Caco-2 (cell line): Measurements from ENCODE around the gene FIBCD1. TPM values are rescaled to one million over a fixed set of nuclear protein-coding genes. Genes with fewer than 3 reads are reported as not detected.

Source experiments
- BruUV-seq: library from RNA; stranded (reverse); fragments of 400-500 nt; replicated peaks from 2 replicates; lab custom pipeline; 2021; lab: Mats Ljungman, UMichigan
- CTCF ChIA-PET: fragments of 300-600 bp; sonication (Branson Sonifier 250); formaldehyde crosslinking; loops from one replicate; lab custom pipeline; 2022; ENCODE audit warnings: antibody characterized with exemption; lab: Charles Lee
- POLR2A ChIA-PET: fragments of 300-600 bp; sonication (Branson Sonifier 250); formaldehyde crosslinking; loops from one replicate; lab custom pipeline; 2022; ENCODE audit warnings: antibody characterized with exemption; lab: Charles Lee
- DNase-seq, 2 experiments: peaks; one replicate each; pipeline versions ENCODE4 v3.0.0 to v3.0.0-alpha.2; 2020 to 2022
- H3K27me3 ChIP-seq: replicated peaks from 2 replicates; pipeline ENCODE4 v1.6.0; 2011; ENCODE audit warnings: low read length; ENCODE audit not compliant: control insufficient read depth, insufficient read depth
- H3K36me3 ChIP-seq: 2 replicates; pipeline ENCODE4 v1.5.1; 2011; ENCODE audit warnings: low read length; ENCODE audit not compliant: control insufficient read depth, insufficient read depth
- H3K4me1 ChIP-seq: fragments of 250-450 bp; sonication (Bioruptor Pico); 2 replicates; pipeline ENCODE4 v1.5.1; 2020; ENCODE audit warnings: mild to moderate bottlenecking
- H3K4me3 ChIP-seq: 2 replicates; pipeline ENCODE4 v1.5.1; 2011; ENCODE audit warnings: low read depth, mild to moderate bottlenecking, control low read depth, low read length
- H3K9me3 ChIP-seq: fragments of 250-450 bp; sonication (Bioruptor Pico); 2 replicates; pipeline ENCODE4 v1.5.1; 2020; ENCODE audit warnings: mild to moderate bottlenecking, moderate library complexity
- H3K27ac Mint-ChIP-seq: one replicate; pipeline ENCODE4 v1.8.0; 2022; ENCODE audit warnings: mixed read lengths; ENCODE audit not compliant: unreplicated experiment
- H3K27me3 Mint-ChIP-seq: one replicate; pipeline ENCODE4 v1.8.0; 2022; ENCODE audit warnings: mixed read lengths; ENCODE audit not compliant: insufficient read depth, unreplicated experiment
- H3K36me3 Mint-ChIP-seq: one replicate; pipeline ENCODE4 v1.8.0; 2022; ENCODE audit warnings: mild to moderate bottlenecking, mixed read lengths; ENCODE audit not compliant: insufficient read depth, unreplicated experiment
- H3K4me1 Mint-ChIP-seq: one replicate; pipeline ENCODE4 v1.8.0; 2022; ENCODE audit warnings: low read depth, mixed read lengths; ENCODE audit not compliant: unreplicated experiment
- H3K4me3 Mint-ChIP-seq: one replicate; pipeline ENCODE4 v1.8.0; 2022; ENCODE audit warnings: mild to moderate bottlenecking, moderate library complexity, mixed read lengths; ENCODE audit not compliant: unreplicated experiment
- H3K9me3 Mint-ChIP-seq: one replicate; pipeline ENCODE4 v1.8.0; 2022; ENCODE audit warnings: mixed read lengths; ENCODE audit not compliant: unreplicated experiment
- CTCF ChIP-seq, 2 experiments: fragments of 200-600 bp in 1 of 2; IDR thresholded peaks; 1 replicate in 1 of 2; 2 replicates in 1 of 2; pipeline versions ENCODE4 v1.5.1 to v1.8.0; 2011 to 2022; ENCODE audit warnings: antibody characterized with exemption in 1 of 2, control low read depth in 1 of 2, inconsistent platforms in 1 of 2, low read depth in 1 of 2, low read length in 1 of 2, mild to moderate bottlenecking in 1 of 2, moderate library complexity in 1 of 2; ENCODE audit not compliant: insufficient read depth in 1 of 2, severe bottlenecking in 1 of 2, unreplicated experiment in 1 of 2
- intact Hi-C: fragments of 100-400 bp; cut with micrococcal nuclease; formaldehyde crosslinking; loops from one replicate; pipeline ENCODE4 v1.10.0; 2022; ENCODE audit not compliant: unreplicated experiment
- total RNA-seq: library from RNA; stranded (reverse); gene quantifications from 2 replicates; pipeline ENCODE4 v1.2.3, GENCODE V29; 2022

The FIBCD1 gene
- total RNA-seq, 1 experiment from 2014 or later = not detected

GRCh38 chr9:130915096-130915447 lies 24.0 kb downstream of the FIBCD1 start:
- CTCF ChIA-PET = no interaction called here
- no peak overlapping the region for H3K4me3 ChIP-seq
- no peaks in the 10 kb centered on the region for H3K36me3 Mint-ChIP-seq
- H3K27me3 ChIP-seq = no peaks in the 10 kb centered on the region
- H3K4me1 ChIP-seq = no peaks in the 10 kb centered on the region
- no peak for DNase-seq
- no peaks in the 10 kb centered on the region for H3K9me3 ChIP-seq
- POLR2A ChIA-PET = no interaction called here
- no peak overlapping the region for H3K27ac Mint-ChIP-seq
- no peak overlapping the region for H3K4me3 Mint-ChIP-seq
- H3K36me3 ChIP-seq = no peaks in the 10 kb centered on the region
- intact Hi-C loops = no loop called here
- H3K27me3 Mint-ChIP-seq = peaks cover 8% of the 10 kb centered on the region
- H3K4me1 Mint-ChIP-seq = no peaks in the 10 kb centered on the region
- H3K9me3 Mint-ChIP-seq = no peaks in the 10 kb centered on the region
- no TSS peak for BruUV-seq
- no peak for TF ChIP-seq CTCF (IDR thresholded peaks at IDR 0.05; ENCODE audit: insufficient read depth in 1 of 2, low read depth in 1 of 2, low read length in 1 of 2, severe bottlenecking in 1 of 2, unreplicated experiment in 1 of 2)

GRCh38 chr9:130914417-130915095 lies 24.5 kb downstream of the FIBCD1 start:
- H3K36me3 Mint-ChIP-seq = no peaks in the 10 kb centered on the region
- BruUV-seq = no TSS peak
- H3K4me3 ChIP-seq = no peak overlapping the region
- peaks cover 8% of the 10 kb centered on the region for H3K27me3 Mint-ChIP-seq
- H3K27me3 ChIP-seq = no peaks in the 10 kb centered on the region
- H3K9me3 ChIP-seq = no peaks in the 10 kb centered on the region
- CTCF ChIA-PET = no interaction called here
- TF ChIP-seq CTCF (IDR thresholded peaks at IDR 0.05; ENCODE audit: insufficient read depth in 1 of 2, low read depth in 1 of 2, low read length in 1 of 2, severe bottlenecking in 1 of 2, unreplicated experiment in 1 of 2) = no peak
- H3K4me1 ChIP-seq = no peaks in the 10 kb centered on the region
- POLR2A ChIA-PET = no interaction called here
- no peak overlapping the region for H3K4me3 Mint-ChIP-seq
- no peaks in the 10 kb centered on the region for H3K9me3 Mint-ChIP-seq
- no peaks in the 10 kb centered on the region for H3K36me3 ChIP-seq
- intact Hi-C loops = no loop called here
- no peak for DNase-seq
- H3K27ac Mint-ChIP-seq = no peak overlapping the region
- H3K4me1 Mint-ChIP-seq = no peaks in the 10 kb centered on the region

- H3K9me3 Mint-ChIP-seq = no peaks in the 10 kb centered on the region
- Histone ChIP-seq H3K9me3 (no peaks in the 10 kb centered on the region), H3K27me3 (no peaks in the 10 kb centered on the region), H3K4me1 (no peaks in the 10 kb centered on the region), H3K4me3 (no peak overlapping the region), H3K36me3 (no peaks in the 10 kb centered on the region)
- no peaks in the 10 kb centered on the region for H3K36me3 Mint-ChIP-seq
- ChIA-PET CTCF (no interaction called here), POLR2A (no interaction called here)
- TF ChIP-seq CTCF (IDR thresholded peaks at IDR 0.05; ENCODE audit: insufficient read depth in 1 of 2, low read depth in 1 of 2, low read length in 1 of 2, severe bottlenecking in 1 of 2, unreplicated experiment in 1 of 2) = no peak
- BruUV-seq = no TSS peak
- intact Hi-C loops = no loop called here
- no peak overlapping the region for H3K27ac Mint-ChIP-seq
- H3K4me3 Mint-ChIP-seq = no peak overlapping the region
- DNase-seq = no peak
- peaks cover 8% of the 10 kb centered on the region for H3K27me3 Mint-ChIP-seq
- no peaks in the 10 kb centered on the region for H3K4me1 Mint-ChIP-seq
These were observed 25.2 kb downstream of the FIBCD1 start for GRCh38 chr9:130913599-130914416.
